Astrocyte (in vitro differentiated cells and primary cell): Measurements from ENCODE around the gene WFDC5. TPM values are rescaled to one million over a fixed set of nuclear protein-coding genes. Genes with fewer than 3 reads are reported as not detected.

Source experiments
- DNase-seq: peaks from one replicate; pipeline ENCODE4 v3.0.0-alpha.2; 2010; ENCODE audit warnings: low read depth
- FAIRE-seq: peaks from 2 replicates; lab custom pipeline; 2011; peaks lifted over from hg19 to GRCh38; lab: Jason Lieb, UNC
- H2AFZ ChIP-seq: 2 replicates; pipeline ENCODE4 v1.6.0; 2012; ENCODE audit warnings: low read depth, low read length, inconsistent platforms
- H3K27ac ChIP-seq: 2 replicates; pipeline ENCODE4 v1.5.1; 2011; ENCODE audit warnings: low read depth, low read length, inconsistent platforms
- H3K27me3 ChIP-seq: 2 replicates; pipeline ENCODE4 v1.6.0; 2011; ENCODE audit warnings: low read length, inconsistent platforms; ENCODE audit not compliant: insufficient read depth
- H3K36me3 ChIP-seq: 2 replicates; pipeline ENCODE4 v1.5.1; 2011; ENCODE audit warnings: low read length, inconsistent platforms; ENCODE audit not compliant: insufficient read depth
- H3K4me1 ChIP-seq: 2 replicates; pipeline ENCODE4 v1.5.1; 2011; ENCODE audit warnings: low read length, inconsistent platforms; ENCODE audit not compliant: insufficient read depth
- H3K4me2 ChIP-seq: 2 replicates; pipeline ENCODE4 v1.6.0; 2012; ENCODE audit warnings: low read length, inconsistent platforms
- H3K4me3 ChIP-seq: 2 replicates; pipeline ENCODE4 v1.5.1; 2011; ENCODE audit warnings: low read depth, mild to moderate bottlenecking, low read length, inconsistent platforms; ENCODE audit not compliant: insufficient read depth
- H3K79me2 ChIP-seq: 2 replicates; pipeline ENCODE4 v1.6.0; 2012; ENCODE audit warnings: mild to moderate bottlenecking, low read length, inconsistent platforms; ENCODE audit not compliant: insufficient read depth
- H3K9ac ChIP-seq: 2 replicates; pipeline ENCODE4 v1.6.0; 2012; ENCODE audit warnings: mild to moderate bottlenecking, low read length, inconsistent platforms
- H3K9me3 ChIP-seq: 2 replicates; pipeline ENCODE4 v1.5.1; 2012; ENCODE audit warnings: low read depth, mild to moderate bottlenecking, low read length, inconsistent platforms; ENCODE audit not compliant: insufficient read depth
- H4K20me1 ChIP-seq: 2 replicates; pipeline ENCODE4 v1.6.0; 2012; ENCODE audit warnings: low read length, inconsistent platforms; ENCODE audit not compliant: insufficient read depth
- H3K27ac Mint-ChIP-seq: one replicate; pipeline ENCODE4 v1.8.0; 2021; ENCODE audit warnings: mild to moderate bottlenecking, mixed read lengths; ENCODE audit not compliant: unreplicated experiment
- H3K27me3 Mint-ChIP-seq: one replicate; pipeline ENCODE4 v1.8.0; 2021; ENCODE audit warnings: low read depth, mixed read lengths; ENCODE audit not compliant: unreplicated experiment
- H3K36me3 Mint-ChIP-seq: one replicate; pipeline ENCODE4 v1.8.0; 2021; ENCODE audit warnings: low read depth, mixed read lengths; ENCODE audit not compliant: unreplicated experiment
- H3K4me1 Mint-ChIP-seq: one replicate; pipeline ENCODE4 v1.8.0; 2021; ENCODE audit warnings: low read depth, mixed read lengths; ENCODE audit not compliant: unreplicated experiment
- H3K4me3 Mint-ChIP-seq: one replicate; pipeline ENCODE4 v1.8.0; 2021; ENCODE audit warnings: mild to moderate bottlenecking, moderate library complexity, mixed read lengths; ENCODE audit not compliant: unreplicated experiment
- H3K9me3 Mint-ChIP-seq: one replicate; pipeline ENCODE4 v1.8.0; 2021; ENCODE audit warnings: mild to moderate bottlenecking, mixed read lengths; ENCODE audit not compliant: unreplicated experiment
- EZH2 ChIP-seq: IDR thresholded peaks from 2 replicates; pipeline ENCODE4 v1.6.1; 2012; ENCODE audit warnings: mild to moderate bottlenecking, low read length, inconsistent platforms; ENCODE audit not compliant: insufficient read depth
- total RNA-seq: library from RNA; stranded (reverse); gene quantifications from 2 replicates; pipeline ENCODE4 v1.2.1, GENCODE V29; 2021
- TF ChIP-seq, protein P1 (sequence below): IDR thresholded peaks from 2 replicates; pipeline ENCODE4 v1.5.1; 2011; ENCODE audit warnings: low read depth, mild to moderate bottlenecking, inconsistent platforms, low read length, moderate library complexity; ENCODE audit not compliant: insufficient read depth

The WFDC5 gene
- total RNA-seq, 1 donor from 2014 or later: not detected

DNA sequence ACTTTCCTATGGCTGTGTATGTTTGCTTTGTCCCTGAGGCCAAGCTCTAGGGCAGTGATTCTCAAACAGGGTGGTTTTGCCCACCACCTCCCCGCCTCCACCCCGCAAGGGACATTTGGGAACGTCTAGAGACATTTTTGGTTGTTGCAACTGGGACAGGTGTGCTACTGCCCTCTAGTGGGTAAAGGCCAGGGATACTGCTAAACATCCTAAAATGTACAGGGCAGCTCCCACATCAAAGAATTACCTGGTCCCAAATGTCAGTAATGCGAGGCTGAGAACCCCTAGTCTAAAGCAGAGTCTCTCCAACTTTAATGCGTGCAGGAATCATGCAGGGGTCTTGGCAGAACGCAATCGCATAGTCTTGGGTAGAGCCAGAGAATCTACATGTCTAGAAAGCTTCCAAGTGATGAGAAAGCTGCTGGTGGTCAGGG lies 19.2 kb downstream of the WFDC5 start:
- H3K36me3 Mint-ChIP-seq: peaks cover 10% of the 10 kb centered on the region
- no peaks in the 10 kb centered on the region for H3K79me2 ChIP-seq
- no peak overlapping the region for H3K27ac ChIP-seq
- H3K27me3 ChIP-seq: peaks cover 29% of the 10 kb centered on the region
- H3K4me2 ChIP-seq: no peak overlapping the region
- no peak overlapping the region for H2AFZ ChIP-seq
- no peak for DNase-seq
- FAIRE-seq: no peak
- TF ChIP-seq EZH2: no peak
- TF ChIP-seq, protein P1, sequence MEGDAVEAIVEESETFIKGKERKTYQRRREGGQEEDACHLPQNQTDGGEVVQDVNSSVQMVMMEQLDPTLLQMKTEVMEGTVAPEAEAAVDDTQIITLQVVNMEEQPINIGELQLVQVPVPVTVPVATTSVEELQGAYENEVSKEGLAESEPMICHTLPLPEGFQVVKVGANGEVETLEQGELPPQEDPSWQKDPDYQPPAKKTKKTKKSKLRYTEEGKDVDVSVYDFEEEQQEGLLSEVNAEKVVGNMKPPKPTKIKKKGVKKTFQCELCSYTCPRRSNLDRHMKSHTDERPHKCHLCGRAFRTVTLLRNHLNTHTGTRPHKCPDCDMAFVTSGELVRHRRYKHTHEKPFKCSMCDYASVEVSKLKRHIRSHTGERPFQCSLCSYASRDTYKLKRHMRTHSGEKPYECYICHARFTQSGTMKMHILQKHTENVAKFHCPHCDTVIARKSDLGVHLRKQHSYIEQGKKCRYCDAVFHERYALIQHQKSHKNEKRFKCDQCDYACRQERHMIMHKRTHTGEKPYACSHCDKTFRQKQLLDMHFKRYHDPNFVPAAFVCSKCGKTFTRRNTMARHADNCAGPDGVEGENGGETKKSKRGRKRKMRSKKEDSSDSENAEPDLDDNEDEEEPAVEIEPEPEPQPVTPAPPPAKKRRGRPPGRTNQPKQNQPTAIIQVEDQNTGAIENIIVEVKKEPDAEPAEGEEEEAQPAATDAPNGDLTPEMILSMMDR: peak; percentile 66
- H4K20me1 ChIP-seq: no peaks in the 10 kb centered on the region
- H3K4me3 ChIP-seq: no peak overlapping the region
- H3K36me3 ChIP-seq: no peaks in the 10 kb centered on the region
- no peak overlapping the region for H3K4me3 Mint-ChIP-seq
- no peaks in the 10 kb centered on the region for H3K9me3 ChIP-seq
- no peak overlapping the region for H3K9ac ChIP-seq
- H3K4me1 Mint-ChIP-seq: peaks cover 1% of the 10 kb centered on the region
- H3K27me3 Mint-ChIP-seq: peaks cover 20% of the 10 kb centered on the region
- no peak overlapping the region for H3K27ac Mint-ChIP-seq
- H3K4me1 ChIP-seq: peaks cover 6% of the 10 kb centered on the region
- peaks cover 3% of the 10 kb centered on the region for H3K9me3 Mint-ChIP-seq

DNA sequence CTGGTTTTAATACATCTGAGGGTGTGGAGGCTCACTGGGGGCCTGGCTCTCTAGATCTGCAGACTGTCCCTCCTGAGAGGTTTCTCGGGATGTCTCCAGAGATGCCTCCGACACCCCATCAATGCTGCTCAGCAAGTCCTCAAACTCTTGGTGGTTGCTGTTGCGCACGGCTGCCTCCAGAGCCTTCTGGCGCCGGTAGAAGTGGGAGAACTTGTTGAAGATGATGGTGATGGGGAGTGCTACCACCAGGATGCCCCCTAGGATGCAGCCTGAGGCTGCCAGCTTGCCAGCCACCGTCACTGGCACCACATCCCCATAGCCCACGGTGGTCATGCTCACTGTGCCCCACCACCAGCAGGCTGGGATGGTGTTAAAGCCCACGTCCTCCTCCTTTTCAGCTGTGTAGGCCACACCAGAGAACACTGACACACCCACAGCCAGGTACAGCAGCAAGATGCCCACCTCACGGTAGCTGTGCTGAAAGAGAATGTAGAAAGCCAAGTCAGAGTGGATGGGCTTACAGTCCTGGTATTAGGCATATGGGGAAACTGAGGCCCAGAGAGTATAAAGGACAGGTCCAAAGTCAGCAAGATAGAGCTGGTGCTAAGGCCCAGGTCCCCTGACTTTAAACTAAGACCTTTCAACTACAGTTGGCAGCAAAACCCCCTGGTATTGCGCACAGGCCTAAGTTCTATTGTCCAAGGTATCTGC lies 20.0 kb downstream of the WFDC5 start:
- DNase-seq (no peak), FAIRE-seq (no peak)
- TF ChIP-seq, protein P1: no peak
- TF ChIP-seq EZH2: no peak
- H3K9me3 ChIP-seq: no peaks in the 10 kb centered on the region
- no peaks in the 10 kb centered on the region for H4K20me1 ChIP-seq
- peaks cover 16% of the 10 kb centered on the region for H3K27me3 Mint-ChIP-seq
- H3K4me1 Mint-ChIP-seq: peaks cover 7% of the 10 kb centered on the region
- H3K4me2 ChIP-seq: no peak overlapping the region
- H3K4me1 ChIP-seq: peaks cover 6% of the 10 kb centered on the region
- H3K27me3 ChIP-seq: peaks cover 29% of the 10 kb centered on the region
- H3K27ac Mint-ChIP-seq: no peak overlapping the region
- no peak overlapping the region for H2AFZ ChIP-seq
- no peak overlapping the region for H3K9ac ChIP-seq
- no peak overlapping the region for H3K4me3 ChIP-seq
- no peaks in the 10 kb centered on the region for H3K36me3 ChIP-seq
- no peaks in the 10 kb centered on the region for H3K79me2 ChIP-seq
- H3K4me3 Mint-ChIP-seq: no peak overlapping the region
- peaks cover 10% of the 10 kb centered on the region for H3K36me3 Mint-ChIP-seq
- peaks cover 3% of the 10 kb centered on the region for H3K9me3 Mint-ChIP-seq
- H3K27ac ChIP-seq: no peak overlapping the region

DNA sequence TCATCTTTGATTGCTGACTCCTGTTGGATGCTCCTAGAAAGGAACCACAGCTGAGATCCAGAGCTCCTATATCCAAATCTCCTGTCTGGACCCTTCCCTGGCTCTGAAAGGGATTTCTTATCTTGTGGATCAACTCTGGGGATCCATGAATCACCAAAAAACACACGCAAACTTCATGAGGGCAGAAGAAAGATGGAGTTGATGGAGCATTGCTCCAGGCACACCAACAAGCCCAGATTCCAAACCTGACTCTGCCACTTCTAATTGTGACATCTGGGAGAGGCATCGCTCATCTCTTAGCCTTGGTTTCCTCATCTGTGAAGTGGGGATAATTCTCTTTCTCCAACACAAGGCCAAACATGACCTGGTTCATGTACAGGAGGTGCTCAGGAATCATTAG lies 20.8 kb downstream of the WFDC5 start:
- Histone ChIP-seq H2AFZ (no peak overlapping the region), H3K79me2 (no peaks in the 10 kb centered on the region), H3K36me3 (no peaks in the 10 kb centered on the region), H4K20me1 (no peaks in the 10 kb centered on the region), H3K9ac (no peak overlapping the region), H3K27me3 (peaks cover 26% of the 10 kb centered on the region), H3K4me2 (no peak overlapping the region), H3K4me3 (no peak overlapping the region), H3K27ac (no peak overlapping the region), H3K9me3 (no peaks in the 10 kb centered on the region), H3K4me1 (peaks cover 6% of the 10 kb centered on the region)
- TF ChIP-seq EZH2: no peak
- TF ChIP-seq, protein P1: no peak
- peaks cover 12% of the 10 kb centered on the region for H3K27me3 Mint-ChIP-seq
- peaks cover 7% of the 10 kb centered on the region for H3K4me1 Mint-ChIP-seq
- peaks cover 10% of the 10 kb centered on the region for H3K36me3 Mint-ChIP-seq
- peaks cover 3% of the 10 kb centered on the region for H3K9me3 Mint-ChIP-seq
- DNase-seq (no peak), FAIRE-seq (no peak)
- no peak overlapping the region for H3K4me3 Mint-ChIP-seq
- H3K27ac Mint-ChIP-seq: no peak overlapping the region
